Glutamatergic neuron (in vitro differentiated cells): ENCODE measurements around the gene GADD45B. TPM values are rescaled to one million over a fixed set of nuclear protein-coding genes. Genes with fewer than 3 reads are reported as not detected.

Experiments used
- DNase-seq: peaks from one replicate; pipeline ENCODE4 v3.0.0; 2022
- H3K27ac Mint-ChIP-seq: one replicate; pipeline ENCODE4 v1.8.0; 2020; ENCODE audit warnings: mild to moderate bottlenecking, mixed read lengths, inconsistent platforms; ENCODE audit not compliant: unreplicated experiment
- H3K27me3 Mint-ChIP-seq: one replicate; pipeline ENCODE4 v1.8.0; 2020; ENCODE audit warnings: mild to moderate bottlenecking, moderate library complexity, mixed read lengths, inconsistent platforms; ENCODE audit not compliant: unreplicated experiment
- H3K36me3 Mint-ChIP-seq: one replicate; pipeline ENCODE4 v1.8.0; 2020; ENCODE audit warnings: mild to moderate bottlenecking, mixed read lengths, inconsistent platforms; ENCODE audit not compliant: unreplicated experiment
- H3K4me1 Mint-ChIP-seq: one replicate; pipeline ENCODE4 v1.8.0; 2020; ENCODE audit warnings: mild to moderate bottlenecking, low read depth, mixed read lengths, inconsistent platforms; ENCODE audit not compliant: unreplicated experiment
- H3K4me3 Mint-ChIP-seq: one replicate; pipeline ENCODE4 v1.8.0; 2020; ENCODE audit warnings: mild to moderate bottlenecking, mixed read lengths, inconsistent platforms; ENCODE audit not compliant: unreplicated experiment
- H3K9me3 Mint-ChIP-seq: one replicate; pipeline ENCODE4 v1.8.0; 2020; ENCODE audit warnings: mild to moderate bottlenecking, moderate library complexity, mixed read lengths, inconsistent platforms; ENCODE audit not compliant: unreplicated experiment
- total RNA-seq: library from RNA; stranded (reverse); fragmentation: NEBNext Ultra II Directional; extraction: Animal tissue kit (Norgen Biotek cat#: 25700); gene quantifications from one replicate; pipeline ENCODE4 v1.2.1, GENCODE V29; 2021; ENCODE audit not compliant: unreplicated experiment
- TF ChIP-seq, protein P1 (sequence below): fragments of 200-600 bp; sonication (generic); IDR thresholded peaks from one replicate; pipeline ENCODE4 v1.5.0; 2021; ENCODE audit not compliant: partially characterized antibody, unreplicated experiment

Gene GADD45B
- total RNA-seq, 1 donor from 2014 or later: 3.8 TPM

DNA sequence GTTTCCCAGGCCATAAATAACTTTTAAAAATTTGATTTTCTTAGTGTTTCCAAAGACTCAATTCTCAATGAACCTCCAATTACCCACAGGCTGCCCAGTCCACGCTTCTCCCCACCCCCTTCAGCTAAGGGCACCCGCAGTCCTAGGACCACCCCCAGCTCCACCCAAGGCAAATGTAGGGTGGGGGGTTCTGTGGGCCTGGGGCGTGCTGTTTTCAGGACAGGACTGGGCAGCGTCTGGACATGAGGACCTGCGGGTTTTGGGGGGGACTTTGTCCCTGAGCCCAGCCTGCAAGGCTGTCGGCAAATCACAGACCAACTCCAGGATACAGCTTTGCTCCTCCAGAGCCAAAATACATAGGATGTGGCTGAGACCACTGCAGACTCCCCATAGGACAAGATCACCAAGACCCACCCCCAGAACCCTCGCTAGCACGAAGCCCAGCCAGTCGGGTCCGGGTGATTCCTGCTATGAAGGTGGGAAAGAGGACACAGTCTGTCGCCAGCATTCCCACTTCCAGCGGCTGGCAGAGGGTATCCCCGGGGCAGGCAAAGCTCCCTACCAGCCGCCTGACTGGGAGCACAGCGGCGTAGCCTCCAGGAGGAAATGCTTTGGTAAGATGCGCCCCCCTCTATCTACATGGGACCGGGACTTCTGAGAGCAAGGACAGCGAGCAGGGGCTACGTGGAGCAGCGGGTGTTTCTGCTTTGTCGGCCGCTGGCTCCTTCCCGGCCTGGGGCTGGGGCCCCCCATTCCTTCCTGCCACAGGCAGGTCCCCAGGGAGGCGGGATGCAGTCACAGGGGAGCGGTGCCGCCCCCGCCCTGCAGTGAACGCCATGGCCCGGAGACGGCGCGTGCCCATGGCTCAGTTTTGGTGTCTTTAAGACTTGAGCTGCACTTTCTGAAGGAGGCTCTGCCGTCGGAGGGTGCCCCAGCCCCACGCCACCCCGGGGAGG is 46.9 kb upstream of the GADD45B start:
- Mint-ChIP-seq H3K9me3 (peaks cover 6% of the 10 kb centered on the region), H3K27ac (peak overlapping the region; percentile 98), H3K4me1 (peaks cover 13% of the 10 kb centered on the region), H3K36me3 (no peaks in the 10 kb centered on the region), H3K4me3 (peak overlapping the region; percentile 42), H3K27me3 (peaks cover 6% of the 10 kb centered on the region)
- DNase-seq: peak; percentile 22
- TF ChIP-seq, protein P1, sequence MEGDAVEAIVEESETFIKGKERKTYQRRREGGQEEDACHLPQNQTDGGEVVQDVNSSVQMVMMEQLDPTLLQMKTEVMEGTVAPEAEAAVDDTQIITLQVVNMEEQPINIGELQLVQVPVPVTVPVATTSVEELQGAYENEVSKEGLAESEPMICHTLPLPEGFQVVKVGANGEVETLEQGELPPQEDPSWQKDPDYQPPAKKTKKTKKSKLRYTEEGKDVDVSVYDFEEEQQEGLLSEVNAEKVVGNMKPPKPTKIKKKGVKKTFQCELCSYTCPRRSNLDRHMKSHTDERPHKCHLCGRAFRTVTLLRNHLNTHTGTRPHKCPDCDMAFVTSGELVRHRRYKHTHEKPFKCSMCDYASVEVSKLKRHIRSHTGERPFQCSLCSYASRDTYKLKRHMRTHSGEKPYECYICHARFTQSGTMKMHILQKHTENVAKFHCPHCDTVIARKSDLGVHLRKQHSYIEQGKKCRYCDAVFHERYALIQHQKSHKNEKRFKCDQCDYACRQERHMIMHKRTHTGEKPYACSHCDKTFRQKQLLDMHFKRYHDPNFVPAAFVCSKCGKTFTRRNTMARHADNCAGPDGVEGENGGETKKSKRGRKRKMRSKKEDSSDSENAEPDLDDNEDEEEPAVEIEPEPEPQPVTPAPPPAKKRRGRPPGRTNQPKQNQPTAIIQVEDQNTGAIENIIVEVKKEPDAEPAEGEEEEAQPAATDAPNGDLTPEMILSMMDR: no peak

DNA sequence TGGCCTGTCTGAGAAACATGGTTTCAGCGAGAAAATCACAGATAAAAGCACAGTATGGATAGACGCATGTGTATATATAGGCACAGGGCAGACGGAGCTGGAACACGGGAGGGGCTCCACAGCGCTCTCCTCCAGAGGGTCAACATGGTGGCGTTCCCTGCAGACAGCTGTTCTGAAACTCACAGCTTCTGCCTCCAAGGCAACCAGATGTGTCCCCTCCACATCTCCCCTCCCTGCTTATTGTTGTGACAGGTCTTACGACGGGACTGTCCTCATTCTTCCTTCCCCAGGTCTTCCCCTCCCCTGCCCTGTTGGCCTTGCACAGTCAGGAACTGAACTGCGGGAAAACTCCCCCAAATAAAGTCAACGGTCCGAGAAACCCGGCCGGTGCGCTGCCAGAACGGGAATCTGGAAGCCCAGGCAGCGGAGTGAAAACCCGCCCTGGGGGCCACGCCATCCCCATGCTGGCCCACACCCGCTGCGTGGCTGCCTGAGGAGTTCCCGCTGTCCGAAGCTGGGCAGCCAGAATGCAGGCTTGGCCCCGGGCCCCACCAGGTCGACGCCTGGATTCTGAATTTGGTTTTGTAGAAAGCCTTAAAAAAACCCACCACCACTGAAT is 45.9 kb upstream of the GADD45B start:
- Mint-ChIP-seq H3K9me3 (peaks cover 6% of the 10 kb centered on the region), H3K4me1 (peaks cover 13% of the 10 kb centered on the region), H3K27ac (peak overlapping the region; percentile 75), H3K4me3 (no peak overlapping the region), H3K36me3 (no peaks in the 10 kb centered on the region), H3K27me3 (peaks cover 6% of the 10 kb centered on the region)
- TF ChIP-seq, protein P1: no peak
- peak; percentile 29 for DNase-seq

DNA sequence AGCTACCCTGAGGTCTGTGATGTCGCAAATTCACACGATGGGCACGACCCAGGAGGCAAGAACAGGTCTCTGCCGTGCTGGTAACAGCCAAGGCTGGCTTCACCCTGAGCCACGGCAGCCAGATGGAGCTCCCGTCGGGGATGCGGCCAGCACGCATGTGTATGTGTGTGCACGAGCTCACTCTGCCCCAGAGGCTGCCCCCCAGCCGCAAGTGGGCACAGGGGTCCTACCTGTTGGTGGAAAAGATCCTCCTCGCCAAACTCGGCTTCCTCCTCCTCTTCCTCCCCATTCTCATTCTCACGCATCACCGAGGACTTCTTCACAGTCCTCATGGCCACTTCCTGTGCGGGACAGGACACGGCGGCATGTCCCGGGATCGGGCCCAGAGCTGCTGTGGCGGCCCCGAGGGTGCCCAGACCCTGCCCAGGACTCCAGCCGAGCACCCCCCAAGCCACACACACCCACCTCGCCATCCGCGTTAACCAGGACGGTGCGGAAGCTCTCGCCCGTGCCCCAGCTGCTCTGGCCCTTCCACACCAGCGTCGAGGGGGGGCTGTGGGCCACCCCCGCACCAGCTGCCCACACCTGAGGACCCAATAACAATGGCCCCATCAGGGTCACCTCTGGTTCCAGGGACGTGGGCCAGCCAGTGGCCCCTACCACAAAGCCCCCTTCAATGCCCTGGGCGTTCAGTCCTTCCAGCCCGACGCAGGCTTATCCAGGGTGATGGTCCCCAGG is 44.4 kb upstream of the GADD45B start:
- no peak overlapping the region for H3K27ac Mint-ChIP-seq
- peaks cover 7% of the 10 kb centered on the region for H3K27me3 Mint-ChIP-seq
- H3K4me3 Mint-ChIP-seq: no peak overlapping the region
- no peak for DNase-seq
- TF ChIP-seq, protein P1: no peak
- no peaks in the 10 kb centered on the region for H3K36me3 Mint-ChIP-seq
- peaks cover 12% of the 10 kb centered on the region for H3K4me1 Mint-ChIP-seq
- peaks cover 6% of the 10 kb centered on the region for H3K9me3 Mint-ChIP-seq

DNA sequence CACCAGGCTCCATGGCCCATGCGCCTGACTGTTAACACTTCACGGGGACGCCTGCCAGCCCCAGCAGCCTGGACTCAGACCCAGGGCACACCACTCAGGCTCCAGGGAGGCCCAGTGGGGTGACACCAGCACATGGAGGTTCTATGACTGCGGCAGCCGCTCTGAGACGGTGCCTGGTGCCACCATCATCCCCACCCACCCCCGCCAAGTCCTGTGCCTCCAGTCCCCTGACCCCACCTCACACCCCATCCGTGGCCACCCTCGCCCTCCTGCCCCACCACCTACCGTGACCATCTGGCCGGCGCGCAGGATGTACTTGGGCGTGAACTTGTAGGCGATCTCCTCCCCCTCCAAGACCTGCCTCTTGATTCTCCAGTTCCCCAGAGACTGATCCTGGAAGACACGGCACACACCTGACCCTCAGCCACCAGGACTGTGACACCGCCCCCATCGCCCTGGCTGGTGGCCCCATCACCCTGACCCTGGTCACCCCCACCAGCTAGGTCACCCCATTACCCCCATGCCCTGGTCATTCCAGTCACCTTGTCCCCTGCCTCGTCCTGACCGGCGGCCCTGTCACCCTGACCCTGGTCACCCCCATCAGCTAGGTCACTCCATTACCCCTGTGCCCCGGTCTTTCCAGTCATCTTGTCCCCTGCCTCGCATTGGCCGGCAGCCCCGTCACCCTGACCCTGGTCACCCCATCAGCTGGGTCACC is 43.6 kb upstream of the GADD45B start:
- Mint-ChIP-seq H3K27me3 (peaks cover 7% of the 10 kb centered on the region), H3K9me3 (peaks cover 6% of the 10 kb centered on the region), H3K4me3 (no peak overlapping the region), H3K27ac (no peak overlapping the region), H3K36me3 (no peaks in the 10 kb centered on the region), H3K4me1 (peaks cover 12% of the 10 kb centered on the region)
- DNase-seq: no peak
- TF ChIP-seq, protein P1: no peak
